ENCODE measurements around the gene PIAS4.

DNA sequence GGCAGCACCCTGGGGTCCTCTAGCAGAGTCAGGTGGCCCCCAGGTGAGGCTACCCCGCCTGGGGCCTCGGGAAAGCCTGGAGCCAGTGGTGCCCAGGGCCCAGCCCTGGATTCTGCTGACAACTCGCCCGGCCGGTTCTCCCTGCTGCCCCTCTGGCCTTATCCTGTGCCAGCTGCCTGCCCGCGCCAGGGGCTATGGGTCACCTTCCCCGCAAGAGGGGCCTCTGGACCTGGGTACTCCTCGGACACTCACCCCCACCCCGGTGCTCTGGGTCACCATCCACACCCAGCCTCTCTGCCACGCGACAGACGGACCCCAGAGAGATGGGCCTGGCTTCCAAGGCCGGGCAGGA lies 35.2 kb downstream of the PIAS4 start:
- TF ChIP-seq POLR2A (IDR thresholded peaks at IDR 0.05): no peak
- TF ChIP-seq, protein P1, sequence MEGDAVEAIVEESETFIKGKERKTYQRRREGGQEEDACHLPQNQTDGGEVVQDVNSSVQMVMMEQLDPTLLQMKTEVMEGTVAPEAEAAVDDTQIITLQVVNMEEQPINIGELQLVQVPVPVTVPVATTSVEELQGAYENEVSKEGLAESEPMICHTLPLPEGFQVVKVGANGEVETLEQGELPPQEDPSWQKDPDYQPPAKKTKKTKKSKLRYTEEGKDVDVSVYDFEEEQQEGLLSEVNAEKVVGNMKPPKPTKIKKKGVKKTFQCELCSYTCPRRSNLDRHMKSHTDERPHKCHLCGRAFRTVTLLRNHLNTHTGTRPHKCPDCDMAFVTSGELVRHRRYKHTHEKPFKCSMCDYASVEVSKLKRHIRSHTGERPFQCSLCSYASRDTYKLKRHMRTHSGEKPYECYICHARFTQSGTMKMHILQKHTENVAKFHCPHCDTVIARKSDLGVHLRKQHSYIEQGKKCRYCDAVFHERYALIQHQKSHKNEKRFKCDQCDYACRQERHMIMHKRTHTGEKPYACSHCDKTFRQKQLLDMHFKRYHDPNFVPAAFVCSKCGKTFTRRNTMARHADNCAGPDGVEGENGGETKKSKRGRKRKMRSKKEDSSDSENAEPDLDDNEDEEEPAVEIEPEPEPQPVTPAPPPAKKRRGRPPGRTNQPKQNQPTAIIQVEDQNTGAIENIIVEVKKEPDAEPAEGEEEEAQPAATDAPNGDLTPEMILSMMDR (IDR thresholded peaks at IDR 0.05): no peak
